Activated CD4-positive, alpha-beta T cell treated with anti-CD3 and anti-CD28 coated beads for 4 hours (primary cell): ENCODE results near the gene INTS4.
"Not testable (repeated sequence)": the region's sequence is repeated elsewhere in the genome, so short reads cannot be mapped to it uniquely, and the experiment has no call there.

Experiments used
- DNase-seq, 2 donors: peaks; one replicate each; pipeline ENCODE4 v3.0.0-alpha.2; 2020

Gene INTS4

GRCh38 chr11:77942465-77942864 lies 52.0 kb downstream of the INTS4 start:
- not testable (repeated sequence) for DNase-seq

GRCh38 chr11:77933596-77933995 lies 60.9 kb downstream of the INTS4 start:
- DNase-seq = not testable (repeated sequence)

GRCh38 chr11:77930334-77931208 lies 63.9 kb downstream of the INTS4 start:
- DNase-seq = not testable (repeated sequence)

DNA sequence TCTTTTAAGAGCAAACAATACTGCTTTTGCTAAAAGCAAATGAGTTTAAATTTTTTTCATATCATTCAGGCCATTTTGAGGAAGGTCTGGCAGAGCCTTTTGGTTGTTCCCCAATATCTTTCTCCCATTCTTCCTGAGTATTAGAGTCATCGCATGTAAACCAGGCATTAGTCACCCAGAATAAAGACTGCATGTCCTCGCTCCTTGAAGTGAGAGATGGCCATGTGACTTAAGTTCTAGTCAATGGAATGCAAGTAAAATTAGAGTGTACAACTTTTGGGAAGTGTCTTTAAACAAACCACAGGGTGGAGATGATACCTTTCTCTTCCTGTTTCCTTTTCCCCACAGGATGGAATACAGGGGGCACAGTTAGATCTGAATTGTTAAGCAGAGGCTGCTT lies 76.8 kb downstream of the INTS4 start:
- not testable (repeated sequence) for DNase-seq

GRCh38 chr11:77914307-77914791 lies 80.1 kb downstream of the INTS4 start:
- DNase-seq = not testable (repeated sequence)

- DNase-seq = not testable (repeated sequence)
These were observed 80.7 kb downstream of the INTS4 start for GRCh38 chr11:77913608-77914306.

DNA sequence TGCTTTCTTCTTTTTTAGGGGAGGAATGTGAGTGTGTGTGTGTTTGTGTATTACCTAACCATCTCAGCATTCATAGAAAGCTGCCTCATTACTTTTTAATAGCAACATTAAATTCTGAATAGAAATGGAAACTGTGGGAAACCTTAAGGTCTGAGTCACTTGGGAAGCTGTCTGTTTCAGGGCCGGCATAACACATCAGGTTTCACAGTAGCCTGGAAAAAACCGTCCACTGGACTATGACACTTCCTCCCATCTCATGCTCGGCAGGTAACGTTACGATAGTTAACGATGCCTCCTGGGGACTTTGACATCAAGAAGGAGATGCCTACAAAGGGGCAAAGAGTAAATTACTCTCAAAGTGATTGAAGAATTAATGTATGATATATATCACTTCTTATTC lies 83.6 kb downstream of the INTS4 start:
- not testable (repeated sequence) for DNase-seq

GRCh38 chr11:77909277-77909676 lies 85.2 kb downstream of the INTS4 start:
- no peak for DNase-seq

GRCh38 chr11:77908835-77909234 lies 85.6 kb downstream of the INTS4 start:
- no peak for DNase-seq

DNA sequence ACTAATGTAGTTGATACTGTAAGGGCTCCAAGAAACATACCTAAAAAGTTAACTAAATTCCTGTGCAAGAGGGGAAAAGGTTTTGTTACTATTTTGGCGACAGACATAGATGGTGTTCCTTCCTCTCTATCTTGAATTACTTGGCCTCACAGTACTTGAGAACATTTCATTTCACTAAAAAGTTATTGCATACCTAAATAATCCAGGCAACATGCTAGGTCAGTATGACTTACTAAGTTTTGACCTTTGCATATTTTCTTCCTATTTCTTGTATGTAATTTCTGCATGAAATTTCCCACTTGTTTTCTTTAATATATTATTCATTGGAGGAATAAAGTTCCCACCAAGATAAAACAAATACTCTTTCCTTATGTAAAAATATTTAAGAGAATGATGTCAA lies 99.5 kb downstream of the INTS4 start:
- not testable (repeated sequence) for DNase-seq

GRCh38 chr11:77891703-77892102 lies 102.8 kb downstream of the INTS4 start:
- DNase-seq = not testable (repeated sequence)

- DNase-seq = not testable (repeated sequence)
These were observed 103.2 kb downstream of the INTS4 start for GRCh38 chr11:77891256-77891655.

- not testable (repeated sequence) for DNase-seq
These were observed 103.8 kb downstream of the INTS4 start for GRCh38 chr11:77890619-77891056.

GRCh38 chr11:77890100-77890614 lies 104.3 kb downstream of the INTS4 start:
- DNase-seq = not testable (repeated sequence)

- not testable (repeated sequence) for DNase-seq
These were observed 105.4 kb downstream of the INTS4 start for GRCh38 chr11:77889045-77889444.

DNA sequence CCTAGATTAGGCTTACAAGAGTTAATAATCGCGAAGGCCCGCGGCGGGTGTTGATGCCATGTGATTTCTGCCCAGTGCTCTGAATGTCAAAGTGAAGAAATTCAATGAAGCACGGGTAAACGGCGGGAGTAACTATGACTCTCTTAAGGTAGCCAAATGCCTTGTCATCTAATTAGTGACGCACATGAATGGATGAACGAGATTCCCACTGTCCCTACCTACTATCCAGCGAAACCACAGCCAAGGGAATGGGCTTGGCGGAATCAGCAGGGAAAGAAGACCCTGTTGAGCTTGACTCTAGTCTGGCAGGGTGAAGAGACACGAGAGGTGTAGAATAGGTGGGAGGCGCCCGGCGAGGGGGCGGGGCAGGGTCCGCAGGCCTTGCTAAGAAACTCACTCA lies 108.1 kb downstream of the INTS4 start:
- DNase-seq = no peak

DNA sequence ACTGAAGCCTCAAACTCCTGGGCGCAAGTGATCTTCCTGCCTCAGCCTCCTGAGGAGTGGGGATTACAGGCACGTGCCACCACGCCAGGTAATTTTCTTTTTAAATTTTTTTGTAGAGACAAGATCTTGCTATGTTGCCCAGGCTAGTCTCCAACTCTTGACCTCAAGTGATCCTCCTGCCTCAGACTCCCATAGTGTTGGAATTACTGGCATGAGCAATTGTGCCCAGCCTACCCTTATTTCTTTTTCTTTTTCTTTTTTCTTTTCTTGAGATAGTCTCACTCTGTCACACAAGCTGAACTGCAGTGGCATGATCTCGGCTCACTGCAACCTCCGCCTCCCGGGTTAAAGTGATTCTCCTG lies 109.7 kb downstream of the INTS4 start:
- no peak for DNase-seq

- DNase-seq = no peak
These were observed 110.2 kb downstream of the INTS4 start for GRCh38 chr11:77884186-77884828.

DNA sequence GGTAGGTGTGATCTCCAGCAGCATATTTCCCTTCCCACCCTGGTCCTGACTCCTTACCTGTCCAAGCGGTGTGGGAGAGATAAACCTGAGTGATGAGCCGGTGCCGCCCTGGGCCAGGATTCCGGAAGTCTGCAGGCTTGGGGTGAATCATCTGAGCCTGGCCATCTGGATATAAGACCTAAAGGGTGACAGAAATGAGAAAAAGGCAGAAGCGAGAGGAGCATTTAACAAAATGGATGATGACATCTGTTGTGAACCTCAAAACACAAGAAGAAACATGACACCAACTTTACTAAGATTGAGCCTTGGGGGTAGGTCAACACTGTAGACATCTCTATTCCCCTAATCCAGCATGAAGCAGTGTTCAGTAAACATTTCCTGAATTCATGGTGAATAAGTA lies 110.7 kb downstream of the INTS4 start:
- no peak for DNase-seq

DNA sequence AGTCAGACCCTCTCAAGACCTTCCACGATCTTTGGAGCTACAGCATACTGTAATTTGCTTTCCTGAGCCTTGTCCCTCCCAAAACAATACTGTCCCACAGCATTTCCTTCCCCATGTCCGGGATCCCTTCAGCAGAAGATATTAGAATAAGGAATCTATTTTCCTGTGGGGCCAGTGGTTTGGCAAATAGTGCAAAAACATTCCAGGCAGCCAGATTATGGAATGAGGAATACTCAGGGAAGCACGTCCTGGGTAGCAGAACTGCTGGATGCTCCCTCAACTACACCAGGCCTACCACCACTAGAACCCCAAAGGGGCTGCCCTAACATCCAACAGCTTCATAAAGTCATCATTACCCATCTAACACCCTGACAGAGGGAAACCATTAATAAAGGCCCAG lies 112.1 kb downstream of the INTS4 start:
- no peak for DNase-seq

GRCh38 chr11:77879218-77879617 lies 115.2 kb downstream of the INTS4 start:
- no peak for DNase-seq

- not testable (repeated sequence) for DNase-seq
These were observed 116.2 kb downstream of the INTS4 start for GRCh38 chr11:77878247-77878646.

DNA sequence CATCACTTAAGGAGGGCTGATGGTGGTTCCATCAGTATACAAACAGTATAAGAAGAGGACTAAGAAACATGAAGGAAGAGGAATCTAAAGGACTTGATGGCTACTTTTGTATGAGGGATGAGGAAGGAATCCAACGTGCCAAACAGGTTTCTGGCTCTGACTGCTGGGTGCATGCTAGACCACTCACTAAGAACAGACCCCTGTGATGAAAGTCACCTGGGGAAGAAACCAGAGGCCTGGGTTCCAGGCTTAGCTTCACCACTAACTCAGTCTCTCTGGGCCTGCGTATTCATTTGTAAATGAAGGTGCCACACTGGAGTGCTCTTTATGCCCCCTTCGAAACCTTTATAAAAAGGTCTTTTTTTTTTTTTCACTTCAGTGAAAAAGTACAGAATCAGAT lies 118.4 kb downstream of the INTS4 start:
- no peak for DNase-seq
